ENCODE data around the gene NHERF1. TPM values are rescaled to one million over a fixed set of nuclear protein-coding genes. Genes with fewer than 3 reads are reported as not detected.

Gene NHERF1
- total and polyA plus RNA-seq, 7 donors = 2.4 to 37.1 (median 4.9) TPM

DNA sequence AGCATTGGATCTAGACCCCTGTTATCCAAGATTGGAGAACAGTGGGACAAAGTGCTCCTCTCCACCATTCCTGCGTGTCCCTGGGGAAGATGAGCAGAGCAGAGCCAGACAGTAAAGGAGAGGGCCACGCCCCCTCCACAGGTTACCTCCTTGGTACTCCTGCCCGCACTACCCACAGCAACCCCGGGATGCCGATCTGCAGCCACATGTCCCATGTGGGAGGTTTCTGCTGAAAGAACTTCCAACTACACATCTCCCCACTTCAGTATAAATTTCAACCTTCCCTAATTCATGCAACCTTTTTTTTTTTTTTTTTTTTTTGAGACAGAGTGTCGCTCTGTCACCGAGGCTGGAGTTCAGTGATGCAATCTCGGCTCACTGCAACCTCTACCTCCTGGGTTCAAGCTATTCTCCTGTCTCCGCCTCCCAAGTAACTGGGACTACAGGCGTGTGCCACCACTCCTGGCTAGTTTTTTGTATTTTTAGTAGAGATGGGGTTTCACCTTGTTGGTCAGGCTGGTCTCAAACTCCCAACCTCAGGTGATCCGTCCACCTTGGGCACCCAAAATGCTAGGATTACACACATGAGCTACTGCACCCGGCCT lies 9.1 kb upstream of the NHERF1 start:
- 78 to 90% (median 87%) methylated on average over 12 of the region's 12 CpGs for WGBS, 3 donors
- Histone ChIP-seq H3K9me3 (no peaks in the 10 kb centered on the region), H3K4me3 (no peak overlapping the region), H3K27ac (no peak overlapping the region), H3K36me3 (ENCODE audit: insufficient read depth in 1 of 2, low read depth in 1 of 2) (no peaks in the 10 kb centered on the region), H3K4me1 (no peaks in the 10 kb centered on the region), H3K27me3 (ENCODE audit: insufficient read depth in 3 of 3, low read length in 2 of 3) (peaks cover 0 to 61% (median 25%) of the 10 kb centered on the region in 3 donors)
- TF ChIP-seq, protein P1, sequence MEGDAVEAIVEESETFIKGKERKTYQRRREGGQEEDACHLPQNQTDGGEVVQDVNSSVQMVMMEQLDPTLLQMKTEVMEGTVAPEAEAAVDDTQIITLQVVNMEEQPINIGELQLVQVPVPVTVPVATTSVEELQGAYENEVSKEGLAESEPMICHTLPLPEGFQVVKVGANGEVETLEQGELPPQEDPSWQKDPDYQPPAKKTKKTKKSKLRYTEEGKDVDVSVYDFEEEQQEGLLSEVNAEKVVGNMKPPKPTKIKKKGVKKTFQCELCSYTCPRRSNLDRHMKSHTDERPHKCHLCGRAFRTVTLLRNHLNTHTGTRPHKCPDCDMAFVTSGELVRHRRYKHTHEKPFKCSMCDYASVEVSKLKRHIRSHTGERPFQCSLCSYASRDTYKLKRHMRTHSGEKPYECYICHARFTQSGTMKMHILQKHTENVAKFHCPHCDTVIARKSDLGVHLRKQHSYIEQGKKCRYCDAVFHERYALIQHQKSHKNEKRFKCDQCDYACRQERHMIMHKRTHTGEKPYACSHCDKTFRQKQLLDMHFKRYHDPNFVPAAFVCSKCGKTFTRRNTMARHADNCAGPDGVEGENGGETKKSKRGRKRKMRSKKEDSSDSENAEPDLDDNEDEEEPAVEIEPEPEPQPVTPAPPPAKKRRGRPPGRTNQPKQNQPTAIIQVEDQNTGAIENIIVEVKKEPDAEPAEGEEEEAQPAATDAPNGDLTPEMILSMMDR (IDR thresholded peaks at IDR 0.05) = no peak
- intact Hi-C loops (cut with DNase I) = no loop called here
- no peak for DNase-seq
- no peak for ATAC-seq

DNA sequence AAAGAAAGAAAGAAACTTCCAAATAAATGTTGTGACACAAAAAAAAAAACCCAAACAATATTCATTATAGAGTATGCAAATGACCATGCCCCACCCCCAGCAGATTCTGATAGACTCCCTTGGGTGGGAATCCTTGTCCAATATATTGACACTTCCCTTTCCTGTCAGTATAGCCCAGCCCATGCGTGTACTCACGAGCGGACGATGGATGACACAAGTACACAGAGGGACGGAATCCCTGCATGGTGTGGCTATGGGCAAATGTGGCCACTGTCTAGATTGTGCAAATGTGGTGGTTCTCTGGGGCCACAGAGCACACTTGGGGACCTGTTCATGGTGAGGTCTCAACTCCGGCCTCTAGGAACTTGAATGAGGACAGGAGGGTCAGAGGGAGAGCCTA lies 8.3 kb upstream of the NHERF1 start:
- no peak overlapping the region for H3K27ac ChIP-seq
- intact Hi-C loops (cut with DNase I) = no loop called here
- 83 to 85% (median 84%) methylated on average over 6 of the region's 6 CpGs for WGBS, 3 donors
- H3K36me3 ChIP-seq (ENCODE audit: insufficient read depth in 1 of 2, low read depth in 1 of 2) = no peaks in the 10 kb centered on the region
- H3K4me3 ChIP-seq = no peak overlapping the region
- H3K4me1 ChIP-seq = no peaks in the 10 kb centered on the region
- H3K27me3 ChIP-seq (ENCODE audit: insufficient read depth in 3 of 3, low read length in 2 of 3) = peaks cover 0 to 60% (median 25%) of the 10 kb centered on the region in 3 donors
- DNase-seq = no peak
- no peaks in the 10 kb centered on the region for H3K9me3 ChIP-seq
- TF ChIP-seq, protein P1 (IDR thresholded peaks at IDR 0.05) = no peak
- ATAC-seq = no peak

GRCh38 chr17:74740641-74741387 lies 7.6 kb upstream of the NHERF1 start:
- TF ChIP-seq, protein P1 (IDR thresholded peaks at IDR 0.05) = no peak
- no peaks in the 10 kb centered on the region for H3K4me1 ChIP-seq
- no peak overlapping the region for H3K27ac ChIP-seq
- intact Hi-C loops (cut with DNase I) = no loop called here
- ATAC-seq = no peak
- no peaks in the 10 kb centered on the region for H3K36me3 ChIP-seq (ENCODE audit: insufficient read depth in 1 of 2, low read depth in 1 of 2)
- no peak for DNase-seq
- H3K4me3 ChIP-seq = no peak overlapping the region
- no peaks in the 10 kb centered on the region for H3K9me3 ChIP-seq
- H3K27me3 ChIP-seq (ENCODE audit: insufficient read depth in 3 of 3, low read length in 2 of 3) = peaks cover 0 to 54% (median 24%) of the 10 kb centered on the region in 3 donors
- WGBS, 3 donors = 83 to 88% (median 87%) methylated on average over 17 of the region's 17 CpGs

DNA sequence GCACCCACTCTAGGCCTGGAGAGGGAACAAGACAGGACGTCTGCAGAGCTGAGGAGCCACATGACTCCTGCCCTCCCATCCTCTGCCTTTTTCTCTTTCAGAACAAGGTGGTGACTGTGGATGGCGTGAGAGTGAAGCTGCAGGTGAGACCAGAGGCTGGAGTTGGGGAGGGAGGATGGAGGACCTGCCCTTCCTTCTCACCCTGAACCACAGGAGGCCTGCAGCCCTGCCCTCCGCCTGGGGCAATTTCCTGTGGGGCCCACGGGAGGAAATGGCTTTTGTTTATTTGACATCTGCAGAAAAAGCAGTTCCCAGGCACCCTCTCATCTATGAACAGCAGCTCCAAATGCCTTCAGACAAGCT lies 6.3 kb upstream of the NHERF1 start:
- DNase-seq (no peak), ATAC-seq (no peak)
- Histone ChIP-seq H3K9me3 (no peaks in the 10 kb centered on the region), H3K27me3 (ENCODE audit: insufficient read depth in 3 of 3, low read length in 2 of 3) (peaks cover 0 to 41% (median 14%) of the 10 kb centered on the region in 3 donors), H3K4me3 (no peak overlapping the region), H3K27ac (no peak overlapping the region), H3K36me3 (ENCODE audit: insufficient read depth in 1 of 2, low read depth in 1 of 2) (no peaks in the 10 kb centered on the region), H3K4me1 (no peaks in the 10 kb centered on the region)
- intact Hi-C loops (cut with DNase I) = loop anchor here in 1 of 2 donors (2.0 kb wide), 1 partner anchor 121 kb away; no protein-coding TSS in a partner anchor
- TF ChIP-seq, protein P1 (IDR thresholded peaks at IDR 0.05) = no peak
- 54 to 67% (median 62%) methylated on average over 4 of the region's 4 CpGs for WGBS, 3 donors

Data from psoas muscle (tissue), 8 donors.